Germinal center (tissue), 1 donor: Measurements from ENCODE around the gene USH1G.
"Not testable (repeated sequence)": the region's sequence is repeated elsewhere in the genome, so short reads cannot be mapped to it uniquely, and the experiment has no call there.

Experiments used
- DNase-seq: peaks from one replicate; pipeline ENCODE4 v3.0.0; 2012; ENCODE audit warnings: mixed read lengths, low spot score

Gene USH1G

GRCh38 chr17:74930535-74931036 lies 7.5 kb upstream of the USH1G start:
- no peak for DNase-seq

- no peak for DNase-seq
Observed at GRCh38 chr17:74928786-74929185, 5.7 kb upstream of the USH1G start.

- no peak for DNase-seq
Observed at GRCh38 chr17:74925242-74925641, 2.2 kb upstream of the USH1G start.

DNA sequence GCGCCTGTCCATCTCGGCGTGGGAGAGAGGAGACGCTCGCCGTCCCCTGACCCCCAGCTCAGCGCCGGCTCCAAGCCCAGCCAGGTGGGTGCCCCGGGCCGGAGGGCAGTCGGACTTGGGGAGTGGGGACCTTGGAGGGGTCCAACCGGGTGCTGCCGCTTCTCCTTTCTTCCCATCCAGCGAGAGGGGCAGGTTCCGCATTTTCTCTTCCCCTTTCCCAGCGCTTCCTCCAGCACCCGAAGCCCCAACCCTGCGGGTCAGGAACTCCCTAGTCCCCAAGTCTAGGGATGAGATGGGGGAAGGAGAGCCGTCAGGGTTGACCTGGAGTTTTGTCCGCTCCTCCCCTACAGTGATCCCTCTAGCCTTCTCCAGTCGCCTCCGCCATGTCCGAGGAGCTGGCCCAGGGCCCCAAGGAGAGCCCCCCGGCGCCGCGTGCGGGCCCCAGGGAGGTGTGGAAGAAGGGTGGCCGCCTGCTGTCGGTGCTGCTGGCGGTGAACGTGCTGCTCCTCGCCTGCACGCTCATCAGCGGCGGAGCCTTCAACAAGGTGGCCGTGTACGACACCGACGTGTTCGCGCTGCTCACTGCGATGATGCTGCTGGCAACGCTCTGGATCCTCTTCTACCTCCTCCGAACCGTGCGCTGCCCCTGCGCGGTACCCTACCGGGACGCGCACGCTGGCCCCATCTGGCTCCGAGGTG lies 1.3 kb upstream of the USH1G start, which contains the start of gene OTOP2:
Gene OTOP2 (plus strand): TSS at position 24 of the 699 bp plus-strand sequence. CDS start 360 bp downstream, at position 384.
- DNase-seq: peak; percentile 33

- DNase-seq: peak; percentile 81
Observed at GRCh38 chr17:74923538-74924249, 639 bp upstream of the USH1G start.

DNA sequence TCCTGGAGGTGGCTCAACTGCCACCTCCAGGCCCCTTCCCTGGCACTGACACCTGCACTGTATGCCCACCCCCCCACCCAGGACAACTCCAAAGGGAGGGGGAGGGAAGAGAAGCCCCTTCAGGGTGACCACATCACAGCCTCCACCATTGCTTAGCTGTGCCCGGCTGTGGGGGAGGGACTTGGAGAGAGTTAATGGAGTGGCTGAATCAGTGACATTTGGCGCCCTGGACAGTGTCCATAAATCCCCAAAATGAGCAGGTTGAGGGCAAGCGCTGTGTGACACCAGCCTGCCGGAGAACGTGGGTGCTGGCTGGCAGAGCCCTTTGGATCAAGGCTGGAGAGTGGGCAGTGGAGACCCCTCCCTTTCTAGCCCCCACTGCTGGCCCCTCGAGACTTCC lies 883 bp downstream of the USH1G start:
- DNase-seq: no peak

DNA sequence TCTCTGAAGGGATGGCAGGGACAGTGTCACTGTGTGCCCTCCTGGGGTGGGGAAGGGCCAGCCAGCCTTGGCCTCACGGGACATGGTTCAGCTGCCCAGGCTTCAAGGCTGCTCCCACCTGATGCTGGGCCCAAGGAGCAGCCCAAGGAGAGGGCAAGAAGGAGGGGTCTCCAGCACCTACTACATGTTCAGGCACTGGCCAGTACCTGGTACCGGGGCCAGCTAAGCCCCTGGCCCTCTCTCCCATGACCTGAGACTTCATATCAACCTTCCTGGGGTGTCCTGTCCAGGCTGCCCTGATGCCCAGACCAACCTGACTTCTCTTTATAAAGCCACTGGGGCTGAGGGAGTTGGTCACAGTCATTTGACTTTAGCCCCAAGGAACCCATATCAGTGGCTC lies 1.3 kb downstream of the USH1G start:
- no peak for DNase-seq

DNA sequence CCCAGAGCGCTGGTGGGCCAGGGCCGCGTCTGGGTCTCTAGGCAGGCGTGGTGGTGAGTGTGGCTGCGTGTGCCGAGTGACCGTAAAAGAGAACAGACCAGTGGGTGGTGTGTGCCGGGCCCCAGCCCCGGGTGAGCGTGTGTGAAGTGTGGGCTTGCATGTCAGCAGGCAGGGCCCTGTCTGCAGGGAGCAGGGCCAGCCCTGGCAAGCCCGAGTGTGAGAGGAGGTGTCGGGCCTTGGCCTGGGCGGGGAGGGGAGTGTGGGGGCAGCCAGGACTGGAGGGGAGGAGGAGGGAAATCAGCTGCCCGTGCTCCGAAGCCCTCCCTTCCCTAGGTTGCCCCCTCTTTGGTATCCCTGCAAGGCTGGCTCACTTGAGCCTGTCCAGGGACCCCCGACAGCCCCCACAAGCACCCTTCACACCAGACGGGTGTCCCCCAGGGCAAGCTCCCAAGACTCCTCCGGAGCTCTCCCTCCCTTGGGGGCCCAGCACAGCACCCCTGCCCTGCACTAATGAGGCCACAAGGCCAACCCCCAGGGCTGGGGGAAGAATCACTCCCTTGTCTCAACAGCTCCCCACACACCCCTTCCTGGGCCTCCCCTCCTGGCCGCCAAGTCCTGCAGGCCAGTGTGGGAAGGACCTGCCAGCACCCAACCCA lies 1.9 kb downstream of the USH1G start:
- no peak for DNase-seq

- DNase-seq: no peak
Observed at GRCh38 chr17:74920642-74921025, 2.4 kb downstream of the USH1G start.

DNA sequence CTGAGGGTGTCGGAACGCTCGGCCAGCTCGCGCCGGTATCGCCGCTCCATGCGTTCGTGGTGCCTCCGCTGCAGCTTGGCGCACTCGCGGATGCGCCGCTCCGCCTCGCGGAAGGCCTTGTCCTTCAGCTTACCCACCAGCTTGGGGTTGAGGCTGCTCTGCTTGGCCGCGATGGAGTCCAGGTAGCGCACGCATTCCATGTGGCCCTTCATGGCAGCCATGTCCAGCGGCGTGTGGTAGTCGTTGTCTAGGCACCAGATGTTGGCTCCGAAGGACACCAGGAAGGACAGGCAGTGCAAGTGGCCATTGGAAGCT lies 2.8 kb downstream of the USH1G start:
- DNase-seq: no peak

GRCh38 chr17:74919440-74920305 lies 3.4 kb downstream of the USH1G start:
- DNase-seq: no peak

DNA sequence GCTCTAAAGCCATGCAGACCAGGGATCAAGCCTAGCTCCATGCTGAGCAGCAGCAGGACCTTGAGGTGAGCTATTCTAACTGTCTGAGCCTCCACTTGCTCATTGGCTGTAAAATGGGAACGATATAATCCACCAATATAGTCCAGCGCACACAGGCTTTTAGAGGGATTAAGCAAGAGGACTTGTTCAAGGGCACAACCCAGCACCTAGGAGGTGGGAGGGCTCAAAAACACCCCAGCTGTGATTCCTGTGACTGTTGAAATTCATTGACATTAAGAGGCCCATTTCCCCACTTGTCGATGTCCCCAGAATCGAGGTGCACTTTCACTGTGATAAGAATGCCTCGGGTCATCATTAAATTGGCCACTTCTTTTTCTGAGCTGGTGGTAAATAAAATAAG lies 4.1 kb downstream of the USH1G start:
- no peak for DNase-seq

DNA sequence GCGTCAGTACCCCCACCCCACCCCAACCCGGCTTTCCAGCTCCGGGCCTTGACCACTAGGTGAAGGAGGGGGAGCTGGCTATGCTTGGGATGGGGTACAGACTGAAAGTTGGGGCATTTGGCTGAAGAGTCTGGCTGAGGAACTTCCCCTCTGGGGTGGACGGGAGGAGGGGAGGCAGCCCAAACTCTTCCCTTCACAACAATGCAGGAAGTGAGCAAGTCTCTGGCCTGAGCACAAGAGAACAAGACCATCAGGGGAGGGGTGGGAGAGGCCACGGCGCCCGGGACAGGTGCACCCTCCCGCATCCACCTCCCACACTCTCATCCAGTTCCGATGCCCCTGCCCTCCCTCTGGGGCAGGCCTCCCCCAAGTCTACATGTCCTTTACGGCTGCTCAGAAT lies 5.6 kb downstream of the USH1G start:
- no peak for DNase-seq

- no peak for DNase-seq
Observed at GRCh38 chr17:74916851-74917199, 6.2 kb downstream of the USH1G start.

DNA sequence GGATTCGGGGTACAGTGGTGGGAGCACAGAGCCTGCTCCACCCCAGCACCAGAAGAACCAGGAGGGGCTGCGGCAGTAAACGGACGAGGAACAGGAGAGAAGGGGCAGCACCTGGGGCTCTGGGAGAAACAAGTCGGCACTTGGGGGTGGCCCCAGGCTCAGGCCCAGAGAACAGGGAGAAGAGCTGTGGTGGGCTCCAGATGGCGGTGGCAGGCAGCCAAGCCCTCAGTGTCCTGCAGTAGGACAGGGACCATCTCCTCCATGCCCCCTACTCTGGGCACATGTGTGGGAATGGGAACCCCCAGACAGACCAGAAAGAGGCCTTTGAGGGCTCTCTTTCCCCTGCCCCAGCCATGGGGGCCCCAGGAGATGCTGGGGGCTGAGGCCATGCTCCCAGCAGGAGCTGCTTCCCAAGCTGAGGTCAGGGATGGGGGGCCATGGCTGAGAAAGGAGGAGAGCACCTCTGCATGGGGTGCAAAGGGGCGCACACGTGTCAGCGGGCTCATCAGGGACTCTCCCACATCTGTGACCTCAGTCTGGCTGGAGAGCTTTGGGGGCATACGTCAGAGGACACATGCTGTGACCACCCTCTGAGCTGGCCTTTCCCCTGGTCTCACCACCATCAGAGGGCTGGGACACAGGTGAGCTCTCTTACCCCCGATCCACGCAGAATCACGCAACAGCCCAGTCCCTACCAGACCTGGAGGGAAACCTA lies 6.8 kb downstream of the USH1G start:
- no peak for DNase-seq

DNA sequence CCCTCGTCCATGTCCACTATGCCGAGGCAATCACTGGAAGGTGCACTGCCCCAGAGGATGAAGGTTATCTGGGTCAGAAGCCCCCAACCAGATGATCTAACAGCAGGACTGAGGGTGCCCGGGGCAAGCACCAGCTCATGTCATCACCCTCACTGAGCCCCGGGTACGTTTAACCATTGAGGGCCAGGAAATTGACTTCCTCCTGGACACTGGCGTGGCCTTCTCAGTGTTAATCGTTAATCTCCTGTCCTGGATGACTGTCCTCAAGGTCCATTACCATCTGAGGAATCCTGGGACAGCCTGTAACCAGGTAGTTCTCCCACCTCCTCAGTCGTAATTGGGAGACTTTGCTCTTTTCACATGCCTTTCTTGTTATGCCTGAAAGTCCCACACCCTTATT lies 11.6 kb downstream of the USH1G start:
- not testable (repeated sequence) for DNase-seq

GRCh38 chr17:74909097-74909496 lies 14.0 kb downstream of the USH1G start:
- DNase-seq: not testable (repeated sequence)

GRCh38 chr17:74907012-74907411 lies 16.0 kb downstream of the USH1G start:
- no peak for DNase-seq

- DNase-seq: not testable (repeated sequence)
Observed at GRCh38 chr17:74906214-74906793, 16.8 kb downstream of the USH1G start.

- DNase-seq: no peak
Observed at GRCh38 chr17:74904687-74905409, 18.2 kb downstream of the USH1G start.

DNA sequence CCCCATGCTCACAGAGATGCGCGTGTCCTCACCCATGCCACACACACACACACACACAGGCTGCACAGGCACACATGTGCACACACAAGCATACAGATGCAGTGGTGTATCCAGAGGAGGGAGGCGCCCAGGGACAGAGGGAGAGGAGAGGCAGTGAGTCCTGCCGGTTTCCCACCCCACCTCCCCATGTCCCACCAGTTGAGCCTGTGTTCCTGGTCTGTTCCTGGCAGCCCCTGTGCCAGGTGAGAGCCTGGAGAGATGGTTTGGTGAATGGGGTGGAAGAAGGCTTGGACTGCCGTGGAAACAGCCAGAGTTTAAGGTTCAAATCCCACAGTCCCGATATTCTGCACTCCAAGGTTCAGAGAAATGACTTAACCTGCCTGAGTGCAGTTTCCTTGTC lies 19.4 kb downstream of the USH1G start:
- DNase-seq: no peak
